GM20000 (cell line): ENCODE results near the gene ATE1.

ENCODE experiments used
- DNase-seq: peaks from one replicate; pipeline ENCODE4 v3.0.0; 2012; ENCODE audit warnings: low spot score
- CTCF ChIP-seq: IDR thresholded peaks from 2 replicates; pipeline ENCODE4 v1.5.1; 2012; ENCODE audit warnings: mild to moderate bottlenecking, control low read depth; ENCODE audit errors: extremely low read depth, missing control alignments

Gene ATE1

GRCh38 chr10:121864653-121865052 is 63.2 kb downstream of the ATE1 start:
- DNase-seq = no peak
- TF ChIP-seq CTCF = no peak

GRCh38 chr10:121864168-121864567 is 63.7 kb downstream of the ATE1 start:
- no peak for DNase-seq
- no peak for TF ChIP-seq CTCF

GRCh38 chr10:121862649-121863048 is 65.2 kb downstream of the ATE1 start:
- TF ChIP-seq CTCF = no peak
- DNase-seq = no peak

GRCh38 chr10:121862042-121862441 is 65.8 kb downstream of the ATE1 start:
- DNase-seq = no peak
- no peak for TF ChIP-seq CTCF

- TF ChIP-seq CTCF = no peak
- DNase-seq = no peak
Observed at GRCh38 chr10:121860810-121861209, 67.0 kb downstream of the ATE1 start.

GRCh38 chr10:121854809-121855445 is 72.9 kb downstream of the ATE1 start:
- TF ChIP-seq CTCF = no peak
- no peak for DNase-seq

GRCh38 chr10:121853950-121854349 is 73.9 kb downstream of the ATE1 start:
- no peak for TF ChIP-seq CTCF
- no peak for DNase-seq
